HCT116 (cell line): ENCODE data around the gene OPRL1.

Experiments used
- CTCF ChIP-seq, 3 experiments: fragments of 200-600 bp in 1 of 3; sonication (generic) in 1 of 3; IDR thresholded peaks in 2 of 3; conservative IDR thresholded peaks in 1 of 3; 2 replicates each; pipeline ENCODE4 v1.5.1; 2012 to 2017; ENCODE audit warnings: low read depth in 2 of 3, low read length in 2 of 3, antibody characterized with exemption in 1 of 3, borderline replicate concordance in 1 of 3, control low read depth in 1 of 3, mild to moderate bottlenecking in 1 of 3, mixed read lengths in 1 of 3, mixed run types in 1 of 3, moderate library complexity in 1 of 3; ENCODE audit not compliant: insufficient read depth in 1 of 3
- EGR1 ChIP-seq: IDR thresholded peaks from 2 replicates; pipeline ENCODE4 v1.6.1; 2012; ENCODE audit warnings: low read depth
- EZH2 ChIP-seq: fragments of 200-600 bp; sonication (generic); IDR thresholded peaks from 2 replicates; pipeline ENCODE4 v1.6.1; 2017; ENCODE audit warnings: antibody characterized with exemption, mixed run types
- EZH2phosphoT487 ChIP-seq: fragments of 200-600 bp; IDR thresholded peaks from 2 replicates; pipeline ENCODE4 v1.6.1; 2018; ENCODE audit warnings: antibody characterized with exemption, borderline replicate concordance
- JUND ChIP-seq: IDR thresholded peaks from 2 replicates; pipeline ENCODE4 v1.6.1; 2012
- MAX ChIP-seq: IDR thresholded peaks from 2 replicates; pipeline ENCODE4 v1.6.1; 2012
- POLR2A ChIP-seq: IDR thresholded peaks from 2 replicates; pipeline ENCODE4 v1.7.0; 2011; ENCODE audit warnings: borderline replicate concordance; ENCODE audit not compliant: insufficient read depth, insufficient read length; ENCODE audit errors: extremely low read depth
- POLR2AphosphoS5 ChIP-seq: IDR thresholded peaks from 2 replicates; pipeline ENCODE4 v1.6.1; 2011; ENCODE audit warnings: mild to moderate bottlenecking, low read depth, low read length, moderate library complexity
- RAD21 ChIP-seq: IDR thresholded peaks from 2 replicates; pipeline ENCODE4 v1.6.1; 2012; ENCODE audit warnings: low read depth, mild to moderate bottlenecking
- REST ChIP-seq: IDR thresholded peaks from 2 replicates; pipeline ENCODE4 v1.6.1; 2012; ENCODE audit warnings: low read depth
- SP1 ChIP-seq: IDR thresholded peaks from 2 replicates; pipeline ENCODE4 v1.6.1; 2012; ENCODE audit warnings: low read depth
- SRF ChIP-seq: IDR thresholded peaks from 2 replicates; pipeline ENCODE4 v1.6.1; 2012; ENCODE audit warnings: low read depth
- TCF7L2 ChIP-seq: IDR thresholded peaks from 2 replicates; pipeline ENCODE4 v1.7.0; 2011; ENCODE audit warnings: borderline replicate concordance, inconsistent platforms; ENCODE audit not compliant: insufficient read depth, insufficient read length; ENCODE audit errors: extremely low read depth
- ZNF274 ChIP-seq: fragments of 200-500 bp; sonication (Bioruptor generic); IDR thresholded peaks from 2 replicates; pipeline ENCODE4 v1.6.1; 2014; ENCODE audit warnings: mild to moderate bottlenecking, low read depth, low read length, inconsistent platforms

- no peak for TF ChIP-seq CTCF (IDR thresholded peaks at IDR 0.05 in 2 of 3, conservative IDR thresholded peaks at IDR 0.05 in 1 of 3; ENCODE audit: borderline replicate concordance in 1 of 3, insufficient read depth in 1 of 3, low read depth in 2 of 3, low read length in 2 of 3)
- TF ChIP-seq EZH2: no peak
- no peak for TF ChIP-seq RAD21
- TF ChIP-seq POLR2A: no peak
- TF ChIP-seq SRF: no peak
- no peak for TF ChIP-seq SP1
- TF ChIP-seq ZNF274: no peak
- TF ChIP-seq MAX: no peak
- TF ChIP-seq POLR2AphosphoS5: 0 out of 2 replicates have a peak, but pooled peaks have one; percentile 48
- TF ChIP-seq JUND: no peak
- TF ChIP-seq EGR1: no peak
- TF ChIP-seq TCF7L2: no peak
- TF ChIP-seq REST: no peak
- TF ChIP-seq EZH2phosphoT487: no peak
Observed at GRCh38 chr20:64049060-64049877, 30.6 kb upstream of the OPRL1 start, which contains the start of gene SOX18.
